CD4-positive, alpha-beta T cell (primary cell): ENCODE data around the gene IL17RB. TPM values are rescaled to one million over a fixed set of nuclear protein-coding genes. Genes with fewer than 3 reads are reported as not detected.

Experiments
- ATAC-seq: fragments of 200-7000 bp; cut with Tn5 transposase; one replicate; pipeline ENCODE4 v1.10.0; 2022; ENCODE audit warnings: mild to moderate bottlenecking; ENCODE audit not compliant: poor library complexity
- CTCF ChIA-PET: fragments of 350-600 bp; sonication (Branson Sonifier 250); formaldehyde crosslinking; loops from one replicate; lab custom pipeline; 2021; ENCODE audit warnings: antibody characterized with exemption, inconsistent platforms; lab: Charles Lee
- POLR2A ChIA-PET: fragments of 350-600 bp; sonication (Branson Sonifier 250); formaldehyde crosslinking; loops from one replicate; lab custom pipeline; 2021; ENCODE audit warnings: antibody characterized with exemption, inconsistent platforms; lab: Charles Lee
- DNase-seq, 14 experiments: peaks; one replicate each; pipeline ENCODE4 v3.0.0-alpha.2; 2013 to 2020; ENCODE audit warnings: mixed read lengths in 2 of 14
- H3K27ac ChIP-seq, 2 donors: one replicate each; pipeline versions ENCODE4 v1.5.1 to v1.7.0; 2013; ENCODE audit warnings: low read length in 2 of 2, low read depth in 1 of 2, mild to moderate bottlenecking in 1 of 2
- H3K27me3 ChIP-seq, 2 experiments: 1 replicate in 1 of 2; 2 replicates in 1 of 2; pipeline versions ENCODE4 v1.6.1 to v1.7.0; 2013; ENCODE audit warnings: low read length in 2 of 2, control low read depth in 1 of 2, mild to moderate bottlenecking in 1 of 2, moderate library complexity in 1 of 2; ENCODE audit not compliant: insufficient read depth in 2 of 2, control insufficient read depth in 1 of 2
- H3K36me3 ChIP-seq: one replicate; pipeline ENCODE4 v1.6.1; 2013; ENCODE audit warnings: low read length, control low read depth; ENCODE audit not compliant: insufficient read depth
- H3K4me1 ChIP-seq: one replicate; pipeline ENCODE4 v1.6.1; 2013; ENCODE audit warnings: low read length, control low read depth; ENCODE audit not compliant: insufficient read depth
- H3K4me3 ChIP-seq: one replicate; pipeline ENCODE4 v1.5.1; 2013; ENCODE audit warnings: mild to moderate bottlenecking, low read length, moderate library complexity
- H3K9me3 ChIP-seq, 2 experiments: 1 replicate in 1 of 2; 2 replicates in 1 of 2; pipeline versions ENCODE4 v1.6.1 to v1.7.0; 2013; ENCODE audit warnings: low read length in 2 of 2, mild to moderate bottlenecking in 2 of 2, control low read depth in 1 of 2, moderate library complexity in 1 of 2; ENCODE audit not compliant: control insufficient read depth in 1 of 2, insufficient read depth in 1 of 2
- H3K27ac Mint-ChIP-seq: one replicate; pipeline ENCODE4 v1.8.0; 2020; ENCODE audit warnings: mixed read lengths
- H3K27me3 Mint-ChIP-seq: one replicate; pipeline ENCODE4 v1.8.0; 2021; ENCODE audit warnings: mixed read lengths
- H3K36me3 Mint-ChIP-seq: one replicate; pipeline ENCODE4 v1.8.0; 2021; ENCODE audit warnings: low read depth, mixed read lengths
- H3K4me1 Mint-ChIP-seq: one replicate; pipeline ENCODE4 v1.8.0; 2021; ENCODE audit warnings: low read depth, mixed read lengths
- H3K4me3 Mint-ChIP-seq: one replicate; pipeline ENCODE4 v1.8.0; 2020; ENCODE audit warnings: mild to moderate bottlenecking, mixed read lengths
- H3K9me3 Mint-ChIP-seq: one replicate; pipeline ENCODE4 v1.8.0; 2020; ENCODE audit warnings: mixed read lengths
- CTCF ChIP-seq: fragments of 200-600 bp; IDR thresholded peaks from one replicate; pipeline ENCODE4 v1.8.0; 2022; ENCODE audit warnings: antibody characterized with exemption, mild to moderate bottlenecking
- intact Hi-C, 2 experiments: fragments of 100-400 bp; cut with DNase I in 1 of 2; cut with micrococcal nuclease in 1 of 2; formaldehyde crosslinking; loops; one replicate each; pipeline versions ENCODE4 v1.15.1 to v1.9.0; 2023 to 2025; cut with DNase I, micrococcal nuclease
- total RNA-seq, 174 experiments: library from RNA in 2 of 174; stranded (reverse) in 2 of 174; gene quantifications; one replicate each; pipeline ENCODE4 v1.2.3 and lab custom pipeline; 2021 to 2026

Gene IL17RB
- total RNA-seq, 2 experiments from 2014 or later, result 0.22 to 0.36 TPM

GRCh38 chr3:53803124-53803815 lies 43.1 kb upstream of the IL17RB start:
- no peaks in the 10 kb centered on the region for H3K9me3 Mint-ChIP-seq
- intact Hi-C loops, result no loop called here
- Histone ChIP-seq H3K36me3 (no peaks in the 10 kb centered on the region), H3K27me3 (no peaks in the 10 kb centered on the region), H3K4me3 (no peak overlapping the region), H3K27ac (no peak overlapping the region), H3K9me3 (no peaks in the 10 kb centered on the region), H3K4me1 (no peaks in the 10 kb centered on the region)
- no peak for TF ChIP-seq CTCF
- ChIA-PET CTCF (no interaction called here), POLR2A (no interaction called here)
- peaks cover 13% of the 10 kb centered on the region for H3K27me3 Mint-ChIP-seq
- ATAC-seq, result no peak
- no peak overlapping the region for H3K4me3 Mint-ChIP-seq
- no peaks in the 10 kb centered on the region for H3K36me3 Mint-ChIP-seq
- H3K4me1 Mint-ChIP-seq, result no peaks in the 10 kb centered on the region
- no peak overlapping the region for H3K27ac Mint-ChIP-seq
- no peak for DNase-seq

GRCh38 chr3:53803816-53804695 lies 42.3 kb upstream of the IL17RB start:
- DNase-seq (no peak), ATAC-seq (no peak)
- Mint-ChIP-seq H3K27ac (no peak overlapping the region), H3K4me1 (no peaks in the 10 kb centered on the region), H3K36me3 (no peaks in the 10 kb centered on the region), H3K9me3 (no peaks in the 10 kb centered on the region), H3K27me3 (peaks cover 18% of the 10 kb centered on the region), H3K4me3 (no peak overlapping the region)
- Histone ChIP-seq H3K4me3 (no peak overlapping the region), H3K36me3 (no peaks in the 10 kb centered on the region), H3K4me1 (no peaks in the 10 kb centered on the region), H3K27ac (no peak overlapping the region), H3K9me3 (no peaks in the 10 kb centered on the region), H3K27me3 (no peaks in the 10 kb centered on the region)
- TF ChIP-seq CTCF, result no peak
- intact Hi-C loops, result no loop called here
- POLR2A ChIA-PET, result no interaction called here
- CTCF ChIA-PET, result no interaction called here

GRCh38 chr3:53804697-53805462 lies 41.5 kb upstream of the IL17RB start:
- peaks cover 16% of the 10 kb centered on the region for H3K27me3 Mint-ChIP-seq
- CTCF ChIA-PET, result no interaction called here
- DNase-seq (no peak), ATAC-seq (no peak)
- no peak overlapping the region for H3K27ac Mint-ChIP-seq
- intact Hi-C loops, result no loop called here
- H3K36me3 ChIP-seq, result no peaks in the 10 kb centered on the region
- no peaks in the 10 kb centered on the region for H3K4me1 Mint-ChIP-seq
- H3K4me3 ChIP-seq, result no peak overlapping the region
- H3K4me3 Mint-ChIP-seq, result no peak overlapping the region
- no peak overlapping the region for H3K27ac ChIP-seq
- H3K9me3 ChIP-seq, result no peaks in the 10 kb centered on the region
- no peaks in the 10 kb centered on the region for H3K4me1 ChIP-seq
- H3K27me3 ChIP-seq, result no peaks in the 10 kb centered on the region
- H3K36me3 Mint-ChIP-seq, result no peaks in the 10 kb centered on the region
- H3K9me3 Mint-ChIP-seq, result no peaks in the 10 kb centered on the region
- POLR2A ChIA-PET, result no interaction called here
- no peak for TF ChIP-seq CTCF
